ENCODE measurements around the gene LGALS3BP. TPM values are rescaled to one million over a fixed set of nuclear protein-coding genes. Genes with fewer than 3 reads are reported as not detected.

The LGALS3BP gene
- total RNA-seq, 1 experiment from 2014 or later = 69.8 TPM

DNA sequence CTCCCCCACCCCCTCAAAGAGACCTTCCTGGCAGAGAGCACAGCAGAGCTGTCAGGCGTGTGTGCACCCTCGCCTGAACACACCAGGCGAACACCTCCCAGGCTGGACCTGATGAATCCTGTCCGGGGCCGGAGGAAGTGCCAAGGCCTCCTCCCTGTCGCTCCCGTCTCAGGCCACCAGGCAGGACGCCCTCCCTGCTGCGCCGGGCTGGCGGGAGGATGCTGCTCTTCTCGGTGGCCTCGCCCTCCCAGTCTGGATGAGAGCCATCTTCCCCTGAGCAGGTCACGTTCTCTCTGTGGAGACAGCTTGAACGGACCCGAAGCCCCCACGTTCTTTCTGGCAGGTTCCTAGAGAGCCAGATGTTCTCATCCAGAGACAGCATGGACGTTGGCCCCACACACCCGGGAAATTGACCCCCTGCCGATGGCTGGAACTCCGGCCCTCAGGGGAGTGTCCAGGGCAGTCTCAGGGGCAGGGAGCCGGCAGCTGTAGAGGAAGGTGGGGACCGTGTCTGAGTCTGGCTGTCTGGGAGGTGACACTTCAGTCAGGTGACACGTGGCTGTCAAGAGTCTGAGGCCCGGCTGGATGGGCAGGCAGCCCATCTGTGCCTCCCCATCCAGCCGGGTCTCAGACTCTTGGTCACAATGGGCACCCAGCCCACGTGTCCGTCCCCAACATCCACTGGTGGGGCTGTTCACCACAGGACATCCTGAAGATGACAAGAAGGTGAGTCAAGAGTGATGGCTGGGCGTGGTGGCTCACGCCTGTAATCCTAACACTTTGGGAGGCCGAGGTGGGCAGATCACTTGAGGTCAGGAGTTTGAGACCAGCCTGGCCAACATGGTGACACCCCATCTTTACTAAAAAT is 49.6 kb downstream of the LGALS3BP start:
- no peaks in the 10 kb centered on the region for H3K9me3 ChIP-seq (ENCODE audit: control insufficient read depth, low read depth, low read length)
- no peak overlapping the region for H2AK5ac ChIP-seq (ENCODE audit: insufficient read length, low read length)
- no peak overlapping the region for H4K91ac ChIP-seq (ENCODE audit: insufficient read length, low read depth, low read length)
- H3K23me2 ChIP-seq (ENCODE audit: insufficient read length, low read depth, low read length, poor library complexity, severe bottlenecking) = peaks cover 3% of the 10 kb centered on the region
- H2BK12ac ChIP-seq (ENCODE audit: insufficient read length, low read depth, low read length) = no peak overlapping the region
- H3T11ph ChIP-seq (ENCODE audit: low read length) = no peak overlapping the region
- H3K4ac ChIP-seq (ENCODE audit: low read depth, low read length) = no peak overlapping the region
- no peak overlapping the region for H2AFZ ChIP-seq (ENCODE audit: low read length)
- H3K79me1 ChIP-seq (ENCODE audit: insufficient read depth, low read depth, low read length, poor library complexity, severe bottlenecking) = no peaks in the 10 kb centered on the region
- Mint-ChIP-seq H3K4me1 (peaks cover 16 to 35% of the 10 kb centered on the region in 2 experiments), H3K9me3 (no peaks in the 10 kb centered on the region), H3K36me3 (ENCODE audit: insufficient read depth in 1 of 3, low read depth in 3 of 3) (no peaks in the 10 kb centered on the region), H3K27me3 (ENCODE audit: low read depth) (peaks cover 26% of the 10 kb centered on the region), H3K27ac (no peak overlapping the region), H3K4me3 (no peak overlapping the region)
- no peaks in the 10 kb centered on the region for H3K79me2 ChIP-seq (ENCODE audit: insufficient read depth, low read length)
- H3K4me2 ChIP-seq (ENCODE audit: insufficient read depth, insufficient read length, low read length) = no peak overlapping the region
- H2BK5ac ChIP-seq (ENCODE audit: insufficient read length, low read length) = no peak overlapping the region
- no peaks in the 10 kb centered on the region for H4K20me1 ChIP-seq (ENCODE audit: control insufficient read depth, insufficient read depth, insufficient read length)
- no peak overlapping the region for H3K14ac ChIP-seq (ENCODE audit: insufficient read depth, low read length)
- H3K27me3 ChIP-seq (ENCODE audit: insufficient read depth, low read length) = no peaks in the 10 kb centered on the region
- H2BK20ac ChIP-seq (ENCODE audit: low read depth, low read length, poor library complexity, severe bottlenecking) = no peak overlapping the region
- WGBS (ENCODE audit: extremely low coverage, insufficient read length, low lambda C conversion rate) = no CpG with 5 or more reads among the region's 31 CpGs
- no peak overlapping the region for H2BK120ac ChIP-seq (ENCODE audit: low read depth, low read length, poor library complexity, severe bottlenecking)
- H4K8ac ChIP-seq (replicated peaks; ENCODE audit: insufficient read length, low read depth, low read length) = no peak overlapping the region
- peak; percentile 31 for DNase-seq
- TF ChIP-seq, protein P1, sequence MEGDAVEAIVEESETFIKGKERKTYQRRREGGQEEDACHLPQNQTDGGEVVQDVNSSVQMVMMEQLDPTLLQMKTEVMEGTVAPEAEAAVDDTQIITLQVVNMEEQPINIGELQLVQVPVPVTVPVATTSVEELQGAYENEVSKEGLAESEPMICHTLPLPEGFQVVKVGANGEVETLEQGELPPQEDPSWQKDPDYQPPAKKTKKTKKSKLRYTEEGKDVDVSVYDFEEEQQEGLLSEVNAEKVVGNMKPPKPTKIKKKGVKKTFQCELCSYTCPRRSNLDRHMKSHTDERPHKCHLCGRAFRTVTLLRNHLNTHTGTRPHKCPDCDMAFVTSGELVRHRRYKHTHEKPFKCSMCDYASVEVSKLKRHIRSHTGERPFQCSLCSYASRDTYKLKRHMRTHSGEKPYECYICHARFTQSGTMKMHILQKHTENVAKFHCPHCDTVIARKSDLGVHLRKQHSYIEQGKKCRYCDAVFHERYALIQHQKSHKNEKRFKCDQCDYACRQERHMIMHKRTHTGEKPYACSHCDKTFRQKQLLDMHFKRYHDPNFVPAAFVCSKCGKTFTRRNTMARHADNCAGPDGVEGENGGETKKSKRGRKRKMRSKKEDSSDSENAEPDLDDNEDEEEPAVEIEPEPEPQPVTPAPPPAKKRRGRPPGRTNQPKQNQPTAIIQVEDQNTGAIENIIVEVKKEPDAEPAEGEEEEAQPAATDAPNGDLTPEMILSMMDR (conservative IDR thresholded peaks at IDR 0.05) = no peak
- H3K27ac ChIP-seq (ENCODE audit: insufficient read length, low read depth, low read length) = no peak overlapping the region
- H3K9ac ChIP-seq (ENCODE audit: extremely low read depth, insufficient read length, low read length) = no peak overlapping the region
- H3K56ac ChIP-seq (ENCODE audit: insufficient read length, low read depth, low read length) = no peak overlapping the region
- no peak overlapping the region for H2BK15ac ChIP-seq (ENCODE audit: low read depth, low read length)
- no peak overlapping the region for H4K5ac ChIP-seq (ENCODE audit: insufficient read length, low read depth, low read length)
- H3K4me1 ChIP-seq (ENCODE audit: insufficient read depth, low read length) = no peaks in the 10 kb centered on the region
- H3K18ac ChIP-seq (ENCODE audit: insufficient read length, low read depth, low read length) = no peak overlapping the region
- no peak overlapping the region for H3K23ac ChIP-seq (ENCODE audit: insufficient read length, low read depth, low read length)
